DOHH2 (cell line): Measurements from ENCODE around the gene ORC2.

Experiments
- CTCF ChIP-seq: fragments of 200-600 bp; sonication (generic); IDR thresholded peaks from one replicate; pipeline ENCODE4 v1.5.1; 2014; ENCODE audit warnings: antibody characterized with exemption, mild to moderate bottlenecking, low read depth, low read length; ENCODE audit not compliant: poor library complexity, severe bottlenecking
- EZH2phosphoT487 ChIP-seq: fragments of 200-600 bp; sonication (generic); IDR thresholded peaks from 2 replicates; pipeline ENCODE4 v1.6.1; 2017; ENCODE audit warnings: borderline replicate concordance, mild to moderate bottlenecking, antibody characterized with exemption, low read length, moderate library complexity, mixed read lengths

GRCh38 chr2:200966770-200967169, 3.3 kb upstream of the ORC2 start:
- no peak for TF ChIP-seq CTCF
- no peak for TF ChIP-seq EZH2phosphoT487
